GM21515 (cell line): ENCODE measurements around the gene LIMD2.

Experiments used
- ATAC-seq: cut with Tn5 transposase; IDR thresholded peaks from one replicate; pipeline ENCODE4 v1.9.1; 2021; ENCODE audit not compliant: unreplicated experiment

The LIMD2 gene

DNA sequence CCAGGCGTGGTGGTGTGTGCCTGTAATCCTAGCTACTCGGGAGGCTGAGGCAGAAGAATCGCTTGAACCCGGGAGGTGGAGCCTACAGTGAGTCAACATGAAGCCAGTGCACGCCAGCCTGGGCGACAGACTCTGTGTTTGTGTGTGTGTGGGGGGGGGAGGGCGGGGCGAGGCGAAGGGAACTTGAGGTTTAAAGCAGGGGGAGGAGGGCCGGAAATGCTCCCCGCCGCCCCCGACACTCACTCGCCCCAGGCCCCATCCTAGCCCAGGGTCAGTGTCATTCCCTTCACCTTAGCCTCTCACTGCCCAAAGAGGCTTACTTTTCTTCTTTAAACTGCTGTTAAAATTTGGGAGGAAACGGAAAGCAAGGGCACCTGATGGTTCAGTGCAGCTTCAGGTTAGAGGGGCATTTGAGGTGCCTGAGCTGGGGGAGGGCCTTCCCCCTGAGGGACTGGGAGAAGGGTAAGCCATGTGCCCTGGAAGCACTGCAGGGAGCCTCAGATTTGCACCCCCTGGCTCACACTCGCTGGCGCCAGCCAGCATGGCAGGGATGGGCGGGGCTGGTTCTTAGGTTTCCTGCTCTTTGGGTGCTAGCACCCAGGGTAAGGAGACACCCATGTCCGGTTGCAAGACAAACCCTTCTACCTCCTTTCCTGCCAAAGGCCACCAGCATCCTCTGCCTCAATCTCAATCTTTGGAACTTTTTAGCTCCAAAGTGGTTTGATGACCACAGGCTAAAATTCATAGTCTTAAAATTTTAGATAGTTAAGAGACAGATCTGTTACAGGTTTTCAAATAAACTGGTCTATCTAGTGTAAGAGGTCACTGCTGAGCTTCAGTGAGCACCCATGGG, 2.2 kb upstream of the LIMD2 start:
- ATAC-seq, result no peak

DNA sequence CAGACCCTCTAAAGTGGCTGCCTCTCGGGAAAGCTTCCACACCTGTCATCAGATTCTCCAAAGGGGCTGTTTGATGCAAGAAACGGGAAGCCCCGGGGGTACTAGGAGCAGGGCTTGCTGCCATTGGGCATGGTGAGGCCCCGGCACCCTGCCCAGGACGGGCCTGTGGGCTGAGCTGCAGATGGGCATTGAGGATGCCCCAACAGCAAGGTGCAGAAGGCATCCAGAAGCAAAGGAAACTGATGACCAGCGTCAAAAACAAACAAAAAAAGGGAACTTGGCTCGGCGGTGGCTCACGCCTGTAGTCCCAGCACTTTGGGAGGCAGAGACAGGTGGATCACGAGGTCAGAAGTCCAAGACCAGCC, 1.5 kb upstream of the LIMD2 start:
- no peak for ATAC-seq

DNA sequence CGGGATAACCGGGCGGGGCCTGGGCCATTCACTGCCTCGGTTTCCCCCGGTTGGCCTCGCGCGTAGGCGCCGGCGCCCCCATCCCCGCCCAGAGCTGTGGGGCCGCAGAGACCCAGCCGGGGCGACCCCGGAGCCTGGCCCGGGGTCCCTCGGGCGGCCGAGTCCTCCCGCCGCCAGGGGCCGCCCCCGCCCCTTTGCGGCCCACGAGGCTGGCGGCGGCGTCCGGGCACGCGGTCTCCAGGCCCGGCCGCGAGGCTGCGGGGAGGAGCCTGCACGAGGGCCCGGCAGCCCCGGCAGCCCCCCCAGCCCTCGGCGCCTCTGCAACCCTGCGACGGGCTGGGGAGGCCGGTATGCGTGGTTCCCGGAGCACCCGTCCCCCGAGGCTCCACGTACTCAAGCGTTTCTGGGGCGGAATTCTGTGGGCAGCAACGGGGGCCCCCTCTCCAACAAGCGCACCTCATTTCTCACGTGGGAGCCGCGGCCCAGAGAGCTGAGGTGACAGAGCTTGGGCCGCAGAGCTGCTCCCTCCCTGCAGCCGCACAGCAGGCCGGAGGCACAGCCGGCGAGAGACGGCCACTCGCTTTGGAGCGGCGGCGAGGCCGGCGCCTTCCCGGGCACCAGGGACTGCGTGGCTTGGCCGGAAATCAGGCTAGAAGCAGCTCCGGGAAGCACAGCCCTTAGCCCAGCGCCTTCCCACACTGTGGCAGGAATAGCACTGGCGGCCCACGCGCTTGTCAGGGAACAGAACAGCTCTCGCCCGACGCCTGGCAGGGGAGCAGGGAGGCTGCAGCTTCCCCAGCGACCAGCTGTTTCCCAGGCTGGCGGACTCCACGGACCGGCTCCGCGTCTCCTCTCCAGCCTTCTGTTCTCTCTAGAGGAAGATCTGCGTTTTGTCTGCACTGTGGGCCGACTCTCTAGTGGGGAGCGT, 867 bp upstream of the LIMD2 start:
- ATAC-seq, result no peak

DNA sequence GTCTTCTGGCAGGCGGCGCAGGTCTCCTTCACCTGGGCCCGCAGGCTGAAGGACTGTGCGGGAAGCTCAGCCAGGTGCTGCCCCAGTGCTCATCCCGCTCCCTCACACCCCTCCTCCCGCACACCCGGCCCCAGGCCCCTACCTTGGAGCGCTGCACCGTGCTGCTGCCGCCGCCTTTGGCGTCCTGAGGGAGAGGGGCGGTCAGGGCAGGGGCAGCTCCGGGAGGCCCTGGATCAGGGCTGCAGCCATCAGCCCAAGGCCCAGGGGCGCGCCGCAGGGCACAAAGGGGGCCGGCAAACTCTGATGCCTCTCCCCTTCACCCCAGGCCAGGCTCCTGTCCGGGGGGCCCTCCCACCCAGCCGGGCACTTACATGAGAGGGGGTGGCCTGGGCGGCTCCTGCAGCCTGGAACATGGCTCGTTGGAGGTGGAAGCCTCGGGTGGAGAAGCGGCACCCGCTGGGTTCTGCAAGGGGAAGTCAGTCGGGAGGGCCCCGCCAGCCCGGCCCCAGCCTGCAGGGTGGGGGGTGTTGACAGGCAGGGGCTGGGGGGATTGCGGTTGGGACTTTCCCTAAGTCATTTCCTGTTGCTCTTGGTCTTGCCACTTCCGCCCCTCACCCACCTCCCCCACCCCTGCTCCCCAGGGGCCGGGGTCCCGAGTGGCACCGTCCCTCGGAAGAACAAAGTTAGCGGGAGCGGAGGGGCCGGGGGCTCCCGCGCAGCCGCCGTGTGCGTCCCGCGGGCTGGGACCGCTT, 863 bp downstream of the LIMD2 start:
- ATAC-seq, result peak; percentile 26

DNA sequence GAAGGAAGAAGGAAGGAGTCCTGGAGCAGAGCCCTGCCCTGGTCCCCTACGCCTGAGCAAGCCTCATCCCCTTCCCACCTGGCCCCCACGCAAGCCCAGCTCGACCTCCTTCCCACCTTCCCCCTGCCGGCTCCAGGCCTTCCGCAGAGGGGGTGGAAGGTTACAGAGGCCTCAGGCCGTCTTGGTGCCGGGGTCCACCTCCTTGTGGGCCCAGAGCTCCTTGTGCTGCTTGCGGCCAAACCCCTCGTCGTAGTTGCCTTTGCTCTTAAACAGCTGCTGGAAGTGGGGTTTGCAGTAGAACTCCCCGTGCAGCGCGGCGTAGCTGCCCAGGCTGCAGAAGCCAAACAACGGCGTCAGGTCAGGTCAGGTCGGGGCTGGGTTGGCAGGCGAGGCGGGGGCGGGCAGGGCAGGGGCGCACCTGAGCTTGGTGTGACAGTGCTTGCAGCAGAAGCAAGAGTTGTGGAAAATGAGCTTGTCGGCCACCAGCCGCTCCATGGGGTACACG, 1.5 kb downstream of the LIMD2 start:
- ATAC-seq, result no peak

DNA sequence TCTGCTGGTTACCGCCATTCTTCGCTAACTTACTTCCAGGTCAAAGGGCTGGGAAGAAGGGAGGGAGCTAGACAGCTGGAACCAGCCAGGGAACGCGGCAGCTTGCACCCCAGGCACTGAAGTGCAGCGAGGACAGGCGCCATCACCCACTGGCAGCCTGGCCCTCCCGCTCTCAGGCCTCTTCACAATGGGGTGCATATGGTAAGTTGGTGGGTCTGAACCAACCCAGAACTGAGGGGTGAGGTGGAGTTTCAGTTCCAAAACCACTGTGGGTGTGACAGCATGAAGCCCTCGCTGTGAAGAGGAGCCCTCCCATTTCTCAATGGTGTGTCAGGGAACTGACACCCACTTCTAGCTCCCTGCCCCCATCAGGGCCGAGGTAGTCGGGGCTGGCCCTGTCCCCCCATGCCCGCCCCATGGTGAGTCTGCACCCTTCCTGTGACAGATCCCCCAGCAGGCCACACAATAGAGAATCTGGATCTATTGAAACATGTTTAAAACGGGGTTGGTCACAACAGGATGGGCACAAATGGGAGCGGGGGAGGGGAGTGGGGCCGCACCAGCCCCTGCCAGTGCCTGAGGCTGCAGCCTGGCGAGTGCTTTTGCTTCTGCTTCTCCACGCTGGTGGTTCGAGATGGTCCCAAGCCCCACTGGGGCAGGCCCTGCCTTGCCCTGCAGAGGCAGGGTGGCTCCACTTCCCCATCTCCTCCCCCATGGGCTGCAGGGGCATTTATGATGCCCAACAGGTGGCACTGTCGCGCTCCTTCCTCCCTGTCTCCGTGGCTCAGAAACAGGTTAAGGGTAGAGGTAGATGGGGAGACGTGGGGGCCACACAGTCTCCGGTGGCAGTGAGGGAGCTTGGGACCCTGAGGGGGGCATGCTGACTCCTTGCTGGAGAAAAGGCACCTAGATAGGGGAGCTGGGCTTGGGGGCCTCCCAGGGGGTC, 2.3 kb downstream of the LIMD2 start:
- ATAC-seq, result no peak

DNA sequence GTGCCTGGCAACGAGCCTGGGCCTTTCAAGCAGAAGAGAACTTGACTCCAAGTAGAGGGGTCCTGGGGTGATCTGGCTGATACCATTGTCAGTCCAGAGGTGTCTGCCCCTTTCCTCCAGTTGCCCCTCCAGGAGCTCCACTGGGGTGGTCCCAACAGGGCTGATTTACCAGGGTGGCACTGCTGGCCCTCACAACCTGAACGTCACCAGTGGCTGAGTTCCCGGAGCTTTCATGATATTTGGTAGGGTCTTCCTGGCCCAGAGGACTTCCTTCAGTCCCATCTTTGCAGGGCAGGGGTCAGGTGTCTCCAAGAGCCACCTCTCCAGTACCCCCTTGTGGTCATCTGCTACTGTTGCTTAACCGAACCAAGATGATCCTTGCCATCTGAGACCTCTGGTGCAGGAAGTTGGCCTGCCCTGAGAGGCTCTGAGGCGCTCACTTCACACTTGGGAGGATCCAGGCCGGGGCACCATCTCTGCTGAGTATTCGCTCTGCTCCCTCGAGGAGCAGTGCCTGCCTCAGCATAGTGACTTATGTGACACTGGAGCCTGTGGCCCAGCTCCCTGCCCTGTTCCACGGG, 3.5 kb downstream of the LIMD2 start:
- ATAC-seq, result no peak

DNA sequence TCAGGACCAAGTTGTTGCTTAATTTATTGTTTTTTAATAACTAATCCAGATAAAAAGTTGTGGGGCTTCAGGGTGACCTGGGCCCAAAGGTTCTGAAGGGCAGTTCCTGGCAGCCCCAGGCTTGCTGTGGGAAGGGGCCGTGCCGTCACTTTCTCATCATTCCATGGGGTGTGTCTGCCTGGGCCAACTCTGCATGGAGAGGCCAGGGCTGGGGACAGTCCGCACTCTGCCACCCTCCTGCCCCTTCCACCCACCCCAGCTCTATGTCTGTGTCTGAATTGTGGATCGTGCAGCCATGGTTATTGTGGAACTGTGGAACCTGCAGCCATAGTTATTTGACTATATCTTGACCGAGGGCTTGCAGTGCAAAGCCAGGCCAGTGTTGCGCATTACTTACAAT, 4.0 kb downstream of the LIMD2 start:
- no peak for ATAC-seq

DNA sequence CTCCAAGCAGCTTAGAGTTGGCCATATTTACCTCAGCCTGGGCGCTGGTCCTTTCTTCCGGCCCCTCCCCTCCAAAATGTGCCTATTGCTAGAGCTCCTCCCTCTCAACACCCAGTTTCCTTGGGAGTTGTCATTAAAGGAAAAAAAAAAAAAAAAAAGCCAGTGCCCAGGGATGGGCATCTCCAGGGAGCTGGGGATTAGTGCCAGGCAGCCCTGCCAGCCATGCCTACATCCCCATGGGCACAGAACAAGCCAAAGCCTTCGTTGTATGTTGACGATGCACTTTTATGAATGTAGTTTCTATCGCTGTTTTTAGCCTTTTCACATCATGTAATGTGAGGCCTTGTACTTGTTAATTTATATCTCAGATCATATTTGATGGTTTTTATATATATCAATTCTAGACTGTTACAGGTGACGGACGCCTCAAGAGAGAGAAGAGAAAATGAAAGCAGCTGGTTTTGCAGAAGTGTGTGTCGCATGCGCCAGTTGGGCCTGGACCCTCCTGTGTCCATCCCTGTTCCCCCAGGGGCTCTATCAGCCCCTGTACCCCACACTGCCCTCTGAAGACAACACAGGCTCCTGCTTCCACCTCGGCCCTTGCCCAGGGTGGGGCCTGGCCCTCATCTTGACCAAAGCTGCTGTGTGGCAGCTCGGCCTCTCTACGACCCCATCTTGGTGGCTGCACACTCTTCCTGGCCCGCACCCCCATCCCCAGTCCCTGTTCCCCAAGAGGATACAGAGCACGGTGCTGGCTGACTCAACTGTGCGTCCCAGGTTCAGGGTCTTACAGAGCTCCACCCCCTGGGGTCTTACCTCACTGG, 4.8 kb downstream of the LIMD2 start:
- ATAC-seq, result no peak

DNA sequence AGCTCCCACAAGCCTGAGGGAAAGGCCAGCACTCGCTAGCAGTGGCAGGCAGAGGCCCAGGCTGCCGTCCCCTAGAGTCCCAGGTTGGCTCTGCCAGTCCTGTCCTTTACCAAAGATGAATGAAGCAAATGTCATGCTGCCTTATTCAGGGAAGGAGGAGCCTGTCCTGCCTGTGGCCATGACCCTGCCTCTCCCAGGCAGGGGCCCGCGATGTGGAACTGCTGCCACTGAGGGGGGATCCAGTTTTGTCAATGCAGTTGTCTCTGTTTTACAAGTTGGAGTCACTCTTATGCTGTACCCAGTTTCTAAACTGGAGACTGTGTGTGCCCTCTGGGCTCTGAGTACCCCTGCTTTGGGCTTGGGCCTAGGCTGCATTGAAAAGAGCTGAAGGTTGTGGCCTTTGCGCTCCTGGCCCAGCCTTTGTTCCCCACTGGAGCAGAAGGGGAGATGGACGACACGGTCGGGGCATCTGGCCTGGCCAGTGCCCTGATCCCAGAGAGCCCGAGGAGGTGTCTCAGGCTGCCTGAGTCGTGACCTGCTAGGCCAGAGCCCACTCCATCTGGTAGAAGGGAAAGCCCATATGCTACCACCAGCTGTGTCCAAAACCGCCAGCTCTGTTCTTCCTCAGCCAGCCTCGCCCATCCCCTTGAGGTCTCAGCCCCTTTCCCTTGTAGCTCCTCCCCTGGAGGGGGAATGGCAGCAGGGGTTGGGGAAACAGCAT, 5.5 kb downstream of the LIMD2 start:
- no peak for ATAC-seq

DNA sequence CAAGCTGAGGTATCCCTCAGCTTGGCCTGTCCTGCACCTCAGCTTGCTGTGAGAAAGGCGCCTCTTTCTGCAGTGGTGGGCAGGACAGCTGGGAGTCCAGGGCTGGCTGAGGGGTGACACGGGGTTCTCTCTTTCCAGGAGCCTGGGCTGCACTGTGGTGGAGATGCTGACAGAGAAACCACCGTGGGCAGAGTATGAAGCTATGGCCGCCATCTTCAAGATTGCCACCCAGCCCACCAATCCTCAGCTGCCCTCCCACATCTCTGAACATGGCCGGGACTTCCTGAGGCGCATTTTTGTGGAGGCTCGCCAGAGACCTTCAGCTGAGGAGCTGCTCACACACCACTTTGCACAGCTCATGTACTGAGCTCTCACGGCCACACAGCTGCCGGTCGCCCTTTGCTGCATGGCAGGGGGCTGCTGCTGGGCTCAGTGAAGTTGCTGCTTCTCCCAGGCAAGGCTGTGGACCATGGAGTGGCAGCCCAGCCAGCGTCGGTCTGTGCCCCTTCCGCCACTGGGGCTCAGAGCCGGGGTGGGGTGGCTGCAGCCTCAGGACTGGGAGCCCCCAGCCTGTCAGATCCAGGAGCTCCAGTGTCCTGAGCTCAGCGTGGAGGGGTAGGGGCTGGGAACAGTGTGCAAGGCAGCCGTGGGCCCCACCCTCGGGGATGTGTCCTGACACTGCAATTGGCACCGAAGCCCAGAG, 6.4 kb downstream of the LIMD2 start:
- ATAC-seq, result no peak

DNA sequence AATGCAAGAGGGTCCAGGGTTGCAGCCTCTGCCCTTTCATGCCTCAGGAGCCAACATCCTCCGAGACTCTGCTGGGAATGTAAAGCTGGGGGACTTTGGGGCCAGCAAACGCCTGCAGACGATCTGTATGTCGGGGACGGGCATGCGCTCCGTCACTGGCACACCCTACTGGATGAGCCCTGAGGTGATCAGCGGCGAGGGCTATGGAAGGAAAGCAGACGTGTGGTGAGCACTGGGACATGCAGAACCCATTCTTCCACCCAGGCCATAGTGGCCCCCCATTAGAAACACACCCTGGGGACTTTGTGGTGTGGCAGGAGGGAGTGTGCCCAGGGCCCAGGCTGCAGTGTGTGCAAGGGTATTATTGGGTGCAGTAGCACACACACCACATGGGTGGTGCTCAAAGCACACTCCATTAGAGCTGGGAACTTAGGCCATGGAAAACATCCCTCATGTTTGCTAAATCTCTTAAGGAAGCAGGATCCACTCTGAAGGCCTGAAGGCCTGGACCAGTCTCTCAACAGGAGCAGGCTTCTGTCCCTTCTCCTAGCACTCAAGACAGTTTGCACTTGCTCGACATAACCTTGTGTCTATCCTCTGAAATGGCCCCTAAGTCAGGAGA, 7.6 kb downstream of the LIMD2 start:
- no peak for ATAC-seq

DNA sequence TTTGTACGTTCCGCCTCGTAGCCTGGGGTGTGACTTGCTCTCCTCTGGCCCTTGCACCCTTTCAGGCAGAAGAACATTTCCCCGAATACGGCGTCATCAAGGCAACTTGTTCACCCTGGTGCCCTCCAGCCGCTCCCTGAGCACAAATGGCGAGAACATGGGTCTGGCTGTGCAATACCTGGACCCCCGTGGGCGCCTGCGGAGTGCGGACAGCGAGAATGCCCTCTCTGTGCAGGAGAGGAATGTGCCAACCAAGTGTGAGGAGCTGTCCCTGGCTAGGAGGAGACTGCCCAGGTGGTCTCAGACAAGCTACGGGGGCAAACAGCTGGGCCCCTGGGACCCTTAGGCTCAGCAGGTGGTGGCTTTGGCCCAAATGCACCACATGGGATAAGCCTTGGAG, 10.4 kb downstream of the LIMD2 start:
- no peak for ATAC-seq

DNA sequence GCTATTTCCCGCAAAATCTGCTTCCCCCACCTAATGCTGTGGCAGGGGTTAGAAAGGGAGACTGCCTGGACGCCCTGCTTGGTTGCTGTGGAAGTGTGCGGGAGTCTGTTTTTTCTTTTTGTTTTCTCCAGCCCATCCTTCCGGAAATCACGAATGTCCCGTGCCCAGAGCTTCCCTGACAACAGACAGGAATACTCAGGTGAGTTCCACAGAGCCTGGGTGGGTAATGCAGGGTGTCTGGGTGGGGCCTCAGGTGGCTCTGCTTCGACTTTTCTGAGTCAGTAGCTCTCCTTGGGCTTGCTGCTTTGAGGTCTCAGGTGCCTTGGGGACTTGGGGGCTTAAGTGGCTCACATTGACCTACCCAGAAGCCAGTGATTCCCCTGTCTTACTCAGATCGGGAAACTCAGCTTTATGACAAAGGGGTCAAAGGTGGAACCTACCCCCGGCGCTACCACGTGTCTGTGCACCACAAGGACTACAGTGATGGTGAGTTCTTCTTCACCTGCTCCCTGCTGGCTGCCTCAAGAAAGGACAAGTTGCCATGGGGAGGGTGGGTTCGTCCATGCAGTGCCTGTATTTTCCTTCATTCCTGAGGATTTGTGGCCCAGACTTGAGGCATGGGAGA, 11.4 kb downstream of the LIMD2 start:
- no peak for ATAC-seq

DNA sequence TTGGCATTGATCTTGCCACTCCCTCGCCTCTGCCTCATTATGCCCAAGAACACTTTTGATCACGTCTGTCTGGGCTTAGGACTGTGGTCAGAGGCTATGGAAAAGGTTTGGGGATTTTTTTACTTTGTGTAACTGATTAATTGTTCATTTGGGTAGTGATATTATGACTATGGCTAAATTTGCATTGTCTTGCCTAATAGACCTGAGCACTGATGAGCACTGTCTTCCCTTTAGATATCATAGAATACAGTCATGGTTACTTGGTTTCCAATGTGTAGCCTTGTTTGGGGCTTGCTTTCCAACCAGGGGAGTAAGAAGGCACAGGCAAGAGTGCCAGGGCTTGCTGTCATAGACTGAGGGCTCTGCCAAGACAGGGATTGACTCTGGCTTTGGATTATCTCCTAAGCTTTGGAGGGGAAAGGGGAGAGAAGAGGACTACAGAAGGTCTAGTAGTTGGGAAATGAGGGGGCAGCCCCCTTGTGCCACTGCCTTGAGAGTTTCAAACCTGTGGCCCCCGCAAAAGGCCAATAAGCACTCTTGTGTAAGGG, 13.7 kb downstream of the LIMD2 start:
- no peak for ATAC-seq

DNA sequence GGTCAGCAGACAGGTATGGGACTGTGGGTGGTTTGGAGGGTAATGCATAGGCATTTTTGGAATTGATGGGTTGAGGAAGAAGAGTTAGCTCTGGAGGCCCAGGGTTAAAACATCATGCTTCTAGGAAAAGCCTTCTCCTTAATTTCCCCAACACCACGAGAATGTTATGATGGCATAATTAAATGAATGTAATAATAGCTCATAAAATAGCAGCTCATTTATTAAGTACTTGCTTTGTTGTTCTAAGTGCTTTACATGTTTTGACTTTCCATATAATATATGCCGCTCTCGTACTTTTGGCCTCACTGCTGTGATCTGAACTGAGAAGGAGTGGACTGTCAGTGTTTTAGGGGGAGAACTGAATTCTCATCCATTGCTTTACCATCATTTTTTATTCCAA, 14.3 kb downstream of the LIMD2 start:
- no peak for ATAC-seq
